ENCODE data around the gene MATN4. TPM values are rescaled to one million over a fixed set of nuclear protein-coding genes. Genes with fewer than 3 reads are reported as not detected.

Gene MATN4, protein sequence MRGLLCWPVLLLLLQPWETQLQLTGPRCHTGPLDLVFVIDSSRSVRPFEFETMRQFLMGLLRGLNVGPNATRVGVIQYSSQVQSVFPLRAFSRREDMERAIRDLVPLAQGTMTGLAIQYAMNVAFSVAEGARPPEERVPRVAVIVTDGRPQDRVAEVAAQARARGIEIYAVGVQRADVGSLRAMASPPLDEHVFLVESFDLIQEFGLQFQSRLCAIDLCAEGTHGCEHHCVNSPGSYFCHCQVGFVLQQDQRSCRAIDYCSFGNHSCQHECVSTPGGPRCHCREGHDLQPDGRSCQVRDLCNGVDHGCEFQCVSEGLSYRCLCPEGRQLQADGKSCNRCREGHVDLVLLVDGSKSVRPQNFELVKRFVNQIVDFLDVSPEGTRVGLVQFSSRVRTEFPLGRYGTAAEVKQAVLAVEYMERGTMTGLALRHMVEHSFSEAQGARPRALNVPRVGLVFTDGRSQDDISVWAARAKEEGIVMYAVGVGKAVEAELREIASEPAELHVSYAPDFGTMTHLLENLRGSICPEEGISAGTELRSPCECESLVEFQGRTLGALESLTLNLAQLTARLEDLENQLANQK
- total RNA-seq = not detected in 2 replicates

GRCh38 chr20:45308117-45308778 is at the start of gene MATN4:
Gene MATN4 (minus strand): TSS chr20:45308299. CDS start chr20:45305582, 2,717 bp downstream.

DNA sequence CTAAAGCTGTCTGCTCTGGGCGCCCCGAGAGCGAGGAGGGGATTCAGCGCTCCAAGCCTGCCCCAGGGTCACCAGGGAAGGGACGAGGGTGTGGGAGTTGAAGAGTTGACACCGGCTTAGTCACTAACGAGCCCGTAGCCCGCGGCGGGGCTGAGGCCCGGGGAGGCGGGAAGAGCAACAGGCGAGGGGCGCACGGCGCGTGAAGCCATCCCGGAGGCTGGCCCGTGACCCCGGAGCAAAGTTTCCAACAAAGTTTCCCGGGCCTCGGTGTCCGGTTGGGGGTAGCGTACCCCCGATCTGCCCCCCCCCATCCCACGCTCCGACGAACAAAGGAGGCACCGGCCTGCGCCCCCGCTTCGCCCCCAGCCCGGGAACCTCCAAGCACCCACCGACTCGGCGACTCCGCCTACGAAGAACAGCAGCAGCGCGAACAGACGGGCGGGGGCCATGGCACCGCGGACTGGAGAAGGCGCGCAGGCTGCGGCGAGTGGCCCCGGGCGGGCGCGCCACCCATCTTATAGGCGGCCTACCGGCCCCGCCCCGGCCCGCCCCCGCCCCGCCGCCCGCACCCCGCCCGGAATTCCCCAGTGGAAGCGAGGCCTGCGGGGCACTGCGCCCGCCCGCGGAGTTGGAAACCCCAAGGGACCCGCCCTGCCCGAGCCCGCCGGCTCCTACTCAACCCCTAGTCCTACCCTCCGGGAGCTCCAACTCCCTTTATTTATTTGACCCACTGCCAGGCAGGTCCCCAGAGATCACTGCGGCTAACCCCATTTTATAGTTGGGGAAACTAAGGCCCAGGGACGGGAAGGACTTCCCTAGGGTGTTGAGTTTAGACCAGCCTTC is 40.1 kb upstream of the MATN4 start, which contains the start of gene SDC4:
Gene SDC4 (minus strand): TSS at position 489 of the 843 bp plus-strand sequence. CDS start 40 bp downstream, at position 449.

GRCh38 chr20:45306431-45306982 is 1.6 kb downstream of the MATN4 start, which contains the start of gene RBPJL:
Gene RBPJL (plus strand): TSS chr20:45306840. CDS start chr20:45306923, 83 bp downstream.

DNA sequence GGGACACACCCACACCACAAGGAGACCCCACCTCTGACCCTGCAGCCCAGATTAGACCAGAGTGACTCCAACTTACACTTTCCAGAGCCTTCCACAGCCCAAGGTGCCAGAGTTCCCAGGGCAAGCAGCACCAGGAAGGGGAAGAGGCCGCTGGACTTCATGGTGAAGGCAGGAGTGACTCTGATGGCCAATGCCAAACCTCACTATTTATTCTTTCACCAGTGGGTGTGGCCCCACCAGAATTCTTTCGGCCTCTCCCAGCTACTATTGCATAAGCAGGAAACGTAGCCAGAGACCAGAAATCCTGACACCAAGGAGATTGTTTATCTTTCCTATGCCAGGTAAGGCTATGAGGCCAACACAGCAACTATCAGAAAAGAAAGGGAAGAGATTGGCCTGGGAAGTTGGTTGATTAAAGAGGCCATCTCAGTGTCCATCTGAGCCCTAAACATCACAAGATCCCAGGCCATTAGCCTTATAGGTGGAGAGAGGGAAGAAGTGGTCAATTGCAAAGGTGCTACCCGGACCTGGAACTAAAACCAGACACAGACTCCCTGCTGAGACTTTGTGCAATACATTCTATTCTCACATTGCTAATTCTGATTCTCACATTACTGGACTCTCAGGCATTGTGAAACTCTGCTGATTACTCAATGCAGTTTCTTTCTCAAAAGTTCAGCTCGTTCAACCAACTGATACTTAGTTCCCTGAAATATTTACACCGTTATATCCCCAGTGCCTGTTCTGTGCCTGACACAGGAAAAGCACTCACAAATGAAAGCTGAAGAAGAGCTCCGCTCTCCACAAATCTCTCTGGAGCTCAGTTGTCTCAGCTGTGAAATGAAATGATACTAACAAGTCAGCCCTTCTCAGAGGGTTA is 53.5 kb downstream of the MATN4 start, which contains the start of gene SLPI:
Gene SLPI (minus strand): TSS at position 182 of the 880 bp plus-strand sequence. CDS start 21 bp downstream, at position 161.

Other genes with a start within 250 kb of the MATN4 start
- 0.14 and 0.65 TPM in 2 replicates for gene KCNS1, start 207.2 kb downstream of the MATN4 start, total RNA-seq
- gene WFDC5, start 193.1 kb downstream of the MATN4 start, total RNA-seq = not detected in 2 replicates
- gene WFDC12, start 183.8 kb downstream of the MATN4 start, total RNA-seq = not detected in 2 replicates
- gene PI3, start 133.4 kb downstream of the MATN4 start, total RNA-seq = not detected in 2 replicates
- not detected in 2 replicates for gene SEMG1, start 101.3 kb downstream of the MATN4 start, total RNA-seq
- not detected in 2 replicates for gene SEMG2, start 86.9 kb downstream of the MATN4 start, total RNA-seq
- gene SLPI, start 53.7 kb downstream of the MATN4 start, total RNA-seq = 2.3 and 2.6 TPM in 2 replicates
- not detected in 2 replicates for gene RBPJL, start 1.5 kb downstream of the MATN4 start, total RNA-seq
- 98.4 and 102 TPM in 2 replicates for gene SDC4, start 40.1 kb upstream of the MATN4 start, total RNA-seq
- gene SYS1, start 54.9 kb upstream of the MATN4 start, total RNA-seq = 18.6 and 28.5 TPM in 2 replicates
- gene TP53TG5, start 70.0 kb upstream of the MATN4 start, total RNA-seq = under 0.01 TPM in 1 of 2 replicates, not detected in the other
- gene DBNDD2, start 100.0 kb upstream of the MATN4 start, total RNA-seq = 0.71 and 1.1 TPM in 2 replicates
- gene PIGT, start 107.8 kb upstream of the MATN4 start, total RNA-seq = 21.6 and 23.3 TPM in 2 replicates
- gene WFDC2, start 161.5 kb upstream of the MATN4 start, total RNA-seq = not detected in 2 replicates
- not detected in 2 replicates for gene SPINT3, start 207.3 kb upstream of the MATN4 start, total RNA-seq
- gene WFDC6, start 231.2 kb upstream of the MATN4 start, total RNA-seq = not detected in 2 replicates
- not detected in 2 replicates for gene EPPIN, start 239.1 kb upstream of the MATN4 start, total RNA-seq